ENCODE data around the gene WDR74.
"Not testable (repeated sequence)": the region's sequence is repeated elsewhere in the genome, so short reads cannot be mapped to it uniquely, and the experiment has no call there.

The WDR74 gene

GRCh38 chr11:62839050-62839945 lies at the start of gene WDR74:
WDR74 (minus strand) TSS chr11:62839590; CDS start chr11:62839570, 20 bp downstream.
- DNase-seq: peak; percentile 53

- no peak for DNase-seq
Observed at GRCh38 chr11:62889126-62889483, 49.7 kb upstream of the WDR74 start.

GRCh38 chr11:62888406-62888805 lies 49.0 kb upstream of the WDR74 start:
- no peak for DNase-seq

DNA sequence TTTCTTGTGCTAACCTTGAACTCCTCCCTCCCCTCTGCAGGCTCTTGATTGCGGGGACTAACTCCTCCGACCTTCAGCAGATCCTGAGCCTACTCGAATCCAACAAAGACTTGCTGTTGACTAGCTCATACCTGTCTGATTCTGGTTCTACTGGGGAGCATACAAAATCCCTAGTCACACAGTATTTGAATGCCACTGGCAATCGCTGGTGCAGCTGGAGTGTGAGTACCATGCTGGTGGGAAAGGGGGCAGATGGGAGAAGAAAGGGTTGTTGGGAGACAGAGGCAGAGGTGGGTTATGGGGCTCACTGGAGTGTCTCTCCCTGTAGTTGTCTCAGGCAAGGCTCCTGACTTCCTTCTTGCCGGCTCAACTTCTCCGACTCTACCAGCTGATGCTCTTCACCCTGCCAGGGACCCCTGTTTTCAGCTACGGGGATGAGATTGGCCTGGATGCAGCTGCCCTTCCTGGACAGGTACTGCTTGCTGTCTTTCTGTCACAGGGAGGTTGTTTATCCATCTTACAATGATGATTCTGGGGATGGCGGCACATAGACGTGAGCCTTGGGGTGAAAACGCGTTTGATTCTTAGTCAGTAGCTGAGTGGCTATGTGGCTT lies 45.9 kb upstream of the WDR74 start:
- no peak for DNase-seq

DNA sequence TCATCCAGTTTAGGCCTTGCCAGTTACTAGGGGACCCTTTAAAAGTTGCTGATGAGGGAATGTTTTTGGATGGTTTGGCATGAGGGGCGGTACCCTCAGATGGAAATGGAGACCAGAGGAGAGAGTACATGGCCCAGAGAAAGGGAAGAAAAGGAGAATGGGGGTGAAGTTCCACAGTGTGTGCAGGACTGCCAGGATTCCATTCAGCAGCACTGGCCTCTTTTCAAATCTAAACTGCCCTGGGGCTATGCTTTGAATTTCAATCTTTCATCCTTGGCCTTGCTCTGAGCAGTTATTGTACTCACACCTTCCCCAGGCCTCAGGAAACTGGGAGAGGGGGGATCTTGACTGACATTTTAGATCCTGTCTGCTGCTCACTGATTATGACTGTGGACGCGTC lies 44.3 kb upstream of the WDR74 start:
- no peak for DNase-seq

DNA sequence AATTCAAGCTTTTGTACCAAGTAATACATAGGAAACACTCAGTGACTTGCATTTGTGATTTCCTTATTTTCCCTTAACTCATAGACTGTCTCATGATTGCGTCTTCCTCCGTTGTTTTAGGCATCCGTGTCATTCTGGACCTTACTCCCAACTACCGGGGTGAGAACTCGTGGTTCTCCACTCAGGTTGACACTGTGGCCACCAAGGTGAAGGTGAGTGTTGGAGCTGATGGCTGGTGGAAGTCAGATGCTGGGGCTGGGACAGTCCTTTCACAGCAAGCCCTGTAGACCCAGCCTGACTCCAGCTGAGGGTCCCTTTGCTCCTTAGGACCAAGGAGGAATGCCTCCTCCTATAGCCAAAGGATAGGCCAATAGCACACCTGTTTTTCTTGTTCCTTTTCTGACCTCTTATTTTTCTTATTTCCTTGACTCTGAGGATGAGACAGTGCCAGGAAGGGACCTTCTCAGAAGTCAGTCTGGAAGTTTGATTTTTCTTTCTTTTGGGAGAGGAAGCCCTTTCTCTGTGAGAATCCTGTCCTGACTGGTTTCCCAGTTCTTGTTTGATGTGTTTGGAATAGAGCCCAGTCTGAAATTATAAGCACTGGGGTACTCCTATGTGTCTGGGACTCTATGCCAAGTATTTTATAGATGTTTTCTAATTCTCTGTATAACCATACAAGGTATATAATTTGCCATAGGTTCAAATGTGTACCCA lies 43.6 kb upstream of the WDR74 start:
- DNase-seq: no peak

- DNase-seq: no peak
Observed at GRCh38 chr11:62882431-62882749, 43.0 kb upstream of the WDR74 start.

- no peak for DNase-seq
Observed at GRCh38 chr11:62881579-62882430, 42.4 kb upstream of the WDR74 start.

GRCh38 chr11:62880803-62881578 lies 41.6 kb upstream of the WDR74 start, which contains the start of gene SLC3A2:
SLC3A2 (plus strand) TSS chr11:62880896; CDS start chr11:62881024, 128 bp downstream.
- no peak for DNase-seq

DNA sequence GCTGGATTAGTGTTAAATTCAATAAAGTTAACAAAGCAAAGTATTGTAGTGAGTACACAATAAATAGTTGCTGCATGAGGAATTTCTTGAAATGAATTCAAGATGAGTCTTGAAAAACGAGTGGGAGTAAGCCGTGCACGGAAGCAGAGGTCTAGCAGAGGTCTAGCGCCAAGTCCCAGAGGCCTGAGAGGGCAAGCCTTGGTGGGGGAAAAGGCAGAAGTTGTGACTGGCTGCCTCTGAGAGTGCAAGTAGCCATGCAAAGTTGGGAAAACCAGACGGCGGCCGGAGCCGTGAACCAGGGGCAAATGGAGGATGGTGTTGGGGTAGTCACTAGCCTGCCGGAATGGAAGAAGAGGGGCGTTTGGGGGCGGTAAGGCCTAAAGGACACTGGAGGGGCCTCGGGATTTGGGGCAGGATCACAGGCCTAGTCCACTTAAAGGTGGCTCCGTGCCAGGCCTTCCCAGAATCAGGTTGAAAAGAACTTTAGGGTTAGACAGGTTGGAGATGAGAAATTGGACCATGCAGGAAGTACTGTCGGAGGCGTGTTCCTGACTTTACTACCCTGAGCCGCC lies 40.9 kb upstream of the WDR74 start:
- no peak for DNase-seq

GRCh38 chr11:62879235-62879978 lies 40.0 kb upstream of the WDR74 start:
- no peak for DNase-seq

DNA sequence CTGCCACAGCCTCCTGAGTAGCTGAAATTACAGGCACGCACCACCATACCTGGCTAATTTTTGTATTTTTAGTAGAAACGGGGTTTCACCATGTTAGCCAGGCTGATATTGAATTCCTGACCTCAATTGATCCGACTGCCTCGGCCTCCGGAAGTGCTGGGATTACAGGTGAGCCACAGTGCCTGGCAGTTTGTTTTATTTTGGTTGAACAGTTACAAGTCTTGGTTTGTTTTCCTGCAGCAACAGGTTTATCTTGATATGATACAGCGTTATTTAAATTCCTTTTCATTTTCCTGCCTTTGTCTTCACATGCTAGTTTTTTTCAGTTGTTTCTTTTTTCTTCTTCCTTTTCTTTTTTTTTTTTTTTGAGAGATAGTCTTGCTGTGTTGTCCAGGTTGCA lies 37.3 kb upstream of the WDR74 start:
- no peak for DNase-seq

GRCh38 chr11:62875698-62876478 lies 36.5 kb upstream of the WDR74 start:
- DNase-seq: no peak

GRCh38 chr11:62874851-62875250 lies 35.5 kb upstream of the WDR74 start:
- no peak for DNase-seq

DNA sequence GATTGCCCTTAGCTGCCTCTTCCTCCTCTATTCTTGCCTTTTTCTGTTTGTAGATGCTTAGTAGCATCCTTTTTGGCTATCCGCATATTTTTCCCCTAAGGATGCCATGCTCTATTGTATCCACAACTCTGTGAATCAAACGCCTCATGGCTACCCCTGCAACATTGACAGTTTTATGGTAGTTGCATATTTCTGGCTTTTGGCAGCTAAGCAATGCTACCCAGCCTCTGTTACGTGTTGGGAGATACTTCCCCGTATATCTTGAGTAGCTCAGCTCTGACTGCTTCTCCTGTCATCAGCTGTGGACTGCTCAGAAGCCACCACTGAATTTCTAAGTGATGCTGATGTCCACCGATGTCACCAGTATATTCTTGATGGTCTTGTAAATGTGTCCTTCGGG lies 26.2 kb upstream of the WDR74 start:
- DNase-seq: no peak

- DNase-seq: no peak
Observed at GRCh38 chr11:62863687-62864335, 24.4 kb upstream of the WDR74 start.

- DNase-seq: not testable (repeated sequence)
Observed at GRCh38 chr11:62861564-62862192, 22.3 kb upstream of the WDR74 start.

DNA sequence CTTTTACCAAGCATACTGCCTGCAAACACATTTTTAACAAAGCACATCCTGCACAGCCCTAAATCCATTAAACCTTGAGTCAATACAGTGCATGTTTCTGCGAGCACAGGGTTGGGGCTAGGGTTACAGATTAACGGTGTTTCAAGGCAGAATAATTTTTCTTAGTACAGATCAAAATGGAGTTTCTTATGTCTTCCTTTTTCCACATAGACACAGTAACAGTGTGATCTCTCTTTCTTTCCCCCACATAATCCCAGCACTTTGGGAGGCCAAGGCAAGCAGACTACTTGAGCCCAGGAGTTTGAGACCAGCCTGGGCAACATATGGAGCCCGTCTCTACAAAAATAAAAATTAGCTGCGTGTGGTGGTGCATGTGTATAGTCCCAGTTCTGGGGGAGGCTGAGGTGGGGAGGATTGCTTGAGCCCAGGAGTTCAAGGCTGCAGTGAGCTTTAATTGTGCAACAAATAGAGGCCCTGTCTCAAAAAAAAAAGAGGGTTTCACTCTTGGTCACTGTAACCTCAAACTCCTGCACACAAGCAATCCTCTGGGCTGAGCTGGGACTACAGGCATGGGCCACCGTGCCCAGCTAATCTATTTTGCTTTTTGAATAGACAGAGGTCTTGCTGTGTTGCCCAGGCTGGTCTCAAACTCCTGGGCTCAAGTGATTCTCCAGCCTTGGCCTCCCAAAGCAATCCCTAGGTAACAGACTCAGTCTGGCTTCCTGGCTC lies 21.6 kb upstream of the WDR74 start:
- no peak for DNase-seq
